Activated CD8-positive, alpha-beta memory T cell treated with anti-CD3 and anti-CD28 coated beads, Interleukin-2, amount 50 U/mL, for 4 hours (primary cell): Measurements from ENCODE around the gene PLEKHA5.
"Not testable (repeated sequence)": the region's sequence is repeated elsewhere in the genome, so short reads cannot be mapped to it uniquely, and the experiment has no call there.

Experiments used
- DNase-seq: peaks from one replicate; pipeline ENCODE4 v3.0.0-alpha.2; 2020

PLEKHA5 gene

GRCh38 chr12:19170286-19170685 lies 40.8 kb downstream of the PLEKHA5 start:
- DNase-seq, result not testable (repeated sequence)

DNA sequence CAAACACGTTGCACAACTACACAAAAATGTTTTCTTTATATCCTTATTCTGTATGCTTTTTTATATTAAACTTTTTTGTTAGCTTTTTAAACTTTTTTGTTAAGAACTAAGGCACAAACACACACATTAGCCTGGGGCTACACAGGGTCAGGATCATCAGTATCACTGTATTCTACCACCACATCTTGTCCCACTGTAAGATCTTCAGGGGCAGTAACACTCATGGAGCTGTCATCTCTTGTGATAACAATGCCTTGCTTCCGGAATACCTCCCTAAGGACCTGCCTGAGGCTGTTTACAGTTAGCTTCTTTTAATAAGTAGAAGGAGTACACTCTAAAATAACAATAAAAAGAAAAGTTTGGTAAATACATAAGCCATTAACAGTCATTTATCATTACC lies 42.2 kb downstream of the PLEKHA5 start:
- no peak for DNase-seq

DNA sequence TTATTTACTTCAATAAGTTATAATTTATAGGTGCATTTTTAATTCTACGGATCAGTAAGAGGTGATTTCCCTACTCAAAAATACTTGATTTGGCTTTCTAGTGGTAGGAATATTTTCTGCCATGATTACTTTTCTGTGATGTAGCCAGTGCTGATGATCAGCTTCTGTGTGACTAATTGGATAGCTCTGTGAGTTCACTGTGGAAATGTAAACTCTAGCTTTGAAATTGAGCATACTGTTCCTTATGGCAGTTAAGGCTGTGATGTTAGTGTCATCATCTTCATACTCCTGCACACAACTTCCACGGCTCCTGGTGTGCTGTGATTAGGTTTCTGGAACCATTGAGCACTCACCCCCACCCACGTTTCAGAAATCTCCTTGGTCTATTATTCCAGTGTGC lies 48.2 kb downstream of the PLEKHA5 start:
- DNase-seq, result no peak

DNA sequence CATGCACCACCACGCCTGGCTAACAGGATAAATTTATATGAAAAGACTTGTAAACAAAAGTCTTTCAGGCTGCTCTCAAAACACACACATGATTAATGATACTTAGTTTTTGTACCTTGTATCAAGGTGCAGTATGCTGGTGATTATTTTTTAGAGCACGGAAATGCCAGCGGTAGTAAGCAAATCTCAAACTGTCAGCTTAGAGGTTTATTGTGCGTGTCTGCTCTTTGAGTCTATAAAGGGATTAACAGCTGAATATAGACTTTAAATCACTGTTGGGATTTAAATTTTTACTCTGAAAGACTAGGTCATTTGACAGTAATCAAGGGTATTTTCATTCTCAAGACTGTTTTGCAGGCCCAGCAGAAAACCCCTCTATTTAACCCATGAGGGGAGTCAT lies 50.5 kb downstream of the PLEKHA5 start:
- no peak for DNase-seq

DNA sequence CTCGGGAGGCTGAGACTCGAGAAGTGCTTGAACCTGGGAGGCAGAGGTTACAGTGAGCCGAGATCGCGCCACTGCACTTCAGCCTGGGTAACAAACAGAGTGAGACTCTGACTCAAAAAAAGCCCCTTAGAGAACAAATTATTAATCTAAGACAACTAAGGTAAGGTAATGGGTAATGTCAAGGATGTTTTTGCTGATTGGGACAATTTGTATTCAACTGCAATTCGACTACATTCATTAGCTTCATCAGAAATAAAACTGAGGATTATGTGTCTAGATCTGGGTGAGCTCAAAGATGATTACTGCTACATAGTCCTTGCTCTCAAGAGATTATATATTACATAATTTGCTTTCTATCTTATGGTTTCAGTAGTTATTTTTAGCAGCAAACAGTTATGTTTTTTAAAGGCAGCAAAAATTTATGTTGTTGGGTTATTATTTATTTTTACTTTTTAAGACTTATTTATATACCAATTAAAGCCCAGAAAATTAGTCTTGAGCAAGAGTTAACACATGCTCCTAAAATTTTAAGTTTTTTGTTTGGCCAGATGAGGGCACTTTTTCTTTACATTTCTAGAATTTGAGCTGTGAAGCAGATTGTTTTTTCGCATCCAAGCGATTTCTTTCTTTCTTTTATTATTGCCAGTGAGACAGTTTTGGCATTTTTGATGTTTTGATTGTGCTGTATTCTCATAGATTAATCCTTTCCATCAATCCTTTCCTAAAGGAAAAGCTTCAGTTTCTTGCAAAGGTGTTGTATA lies 52.3 kb downstream of the PLEKHA5 start:
- no peak for DNase-seq

DNA sequence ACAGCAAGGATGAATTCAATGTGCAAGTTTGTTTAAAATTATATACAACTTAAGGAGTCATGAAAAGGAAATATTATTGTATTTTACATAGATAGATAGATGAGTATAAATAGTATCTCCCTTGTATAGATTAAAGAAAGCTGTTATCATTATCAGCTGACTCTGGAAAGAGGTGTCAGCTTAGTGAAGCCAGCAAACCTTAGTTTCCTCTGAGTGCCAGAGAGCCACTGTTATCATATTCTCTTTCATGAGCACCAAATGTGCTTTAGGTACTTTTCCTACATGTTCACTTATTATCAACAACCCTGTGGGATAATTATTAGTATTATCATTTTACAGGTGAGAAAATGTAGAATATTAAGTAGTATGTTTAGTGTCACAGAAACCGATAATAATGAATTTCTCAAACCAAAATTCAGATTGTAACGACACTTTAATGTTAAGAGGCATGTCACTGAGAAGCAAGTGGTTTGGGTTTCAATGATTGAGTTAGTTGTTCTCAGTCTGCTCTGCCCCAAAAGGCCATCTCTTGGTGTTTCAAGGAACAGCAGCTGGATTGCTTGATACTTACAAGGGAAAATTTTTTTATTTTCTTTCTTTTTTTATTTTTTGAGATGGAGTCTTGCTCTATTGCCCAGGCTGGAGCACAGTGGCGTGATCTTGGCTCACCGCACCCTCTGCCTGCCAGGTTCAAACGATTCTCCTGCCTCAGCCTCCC lies 53.7 kb downstream of the PLEKHA5 start:
- no peak for DNase-seq

DNA sequence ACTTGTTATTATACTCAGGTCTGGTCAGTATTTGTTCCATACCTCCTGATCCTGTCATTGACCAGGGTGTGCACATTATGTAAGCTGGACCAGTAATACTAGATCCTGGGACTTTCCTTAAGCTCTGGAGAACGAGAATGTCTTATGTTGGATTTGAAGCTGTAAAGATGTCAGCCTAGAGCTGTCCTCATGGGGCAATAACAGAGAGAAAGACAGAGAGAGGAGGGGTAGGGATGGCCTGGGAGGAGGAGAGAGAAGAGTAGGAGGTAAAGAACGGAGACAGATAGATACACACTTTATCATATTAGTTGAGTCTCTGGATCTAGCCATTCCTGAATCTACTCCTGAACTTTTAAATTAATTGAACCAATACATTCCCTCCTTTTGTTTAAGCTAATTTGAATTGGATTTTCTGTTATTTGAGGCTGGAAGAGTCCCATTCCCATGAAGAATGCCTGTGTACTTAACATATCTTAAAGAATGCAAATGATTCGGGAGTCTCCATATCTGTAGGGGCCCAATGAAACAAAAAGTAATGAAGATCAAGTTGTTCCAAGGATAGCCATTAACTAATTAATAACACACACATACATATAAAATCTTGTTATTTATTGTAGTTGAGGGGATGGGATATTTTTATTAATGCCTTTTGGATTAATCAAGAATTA lies 55.9 kb downstream of the PLEKHA5 start:
- DNase-seq, result no peak

- no peak for DNase-seq
These were observed 57.5 kb downstream of the PLEKHA5 start for GRCh38 chr12:19186722-19187661.

GRCh38 chr12:19189522-19189921 lies 60.0 kb downstream of the PLEKHA5 start:
- DNase-seq, result no peak

- DNase-seq, result no peak
These were observed 60.9 kb downstream of the PLEKHA5 start for GRCh38 chr12:19190292-19191031.

GRCh38 chr12:19191089-19191488 lies 61.6 kb downstream of the PLEKHA5 start:
- no peak for DNase-seq

DNA sequence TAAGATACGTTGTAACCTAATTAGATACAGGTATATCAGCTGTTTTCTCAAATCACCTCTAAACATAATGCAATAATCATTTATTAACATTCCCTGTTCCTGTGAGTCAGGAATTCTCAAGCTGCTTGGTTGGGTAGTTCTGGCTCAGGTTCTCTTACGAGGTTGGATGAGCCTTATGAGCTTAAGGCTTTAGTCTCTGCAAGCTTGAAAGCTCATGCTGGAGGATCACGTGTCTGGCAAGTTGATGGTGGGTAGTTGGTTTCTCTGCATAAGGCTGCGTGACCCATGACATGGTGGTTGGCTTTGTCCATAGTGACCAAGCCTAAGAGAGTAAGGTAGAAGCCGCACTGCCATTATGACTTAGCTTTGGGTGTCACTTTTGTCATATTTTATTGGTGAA lies 62.0 kb downstream of the PLEKHA5 start:
- no peak for DNase-seq

GRCh38 chr12:19192710-19193109 lies 63.2 kb downstream of the PLEKHA5 start:
- no peak for DNase-seq

DNA sequence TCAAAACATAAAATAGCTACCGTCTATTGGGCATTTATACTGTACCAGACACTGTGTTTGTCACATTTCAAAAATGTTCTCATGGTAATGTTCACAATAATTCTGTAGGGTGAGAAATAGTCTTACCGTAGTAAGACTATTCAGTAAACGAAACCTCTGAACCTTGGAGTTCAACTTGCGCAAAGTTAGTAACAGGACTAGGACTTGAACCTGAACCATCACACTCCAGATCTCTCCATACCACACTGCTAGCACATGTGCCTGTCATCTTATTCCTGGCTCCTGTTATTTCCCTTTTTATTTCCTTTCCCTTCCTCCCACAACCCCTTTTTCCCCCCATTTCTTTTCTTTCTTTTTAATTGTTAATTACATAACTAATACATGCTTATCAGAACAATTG lies 65.4 kb downstream of the PLEKHA5 start:
- no peak for DNase-seq

GRCh38 chr12:19196959-19197630 lies 67.6 kb downstream of the PLEKHA5 start:
- DNase-seq, result no peak

GRCh38 chr12:19198272-19198671 lies 68.7 kb downstream of the PLEKHA5 start:
- no peak for DNase-seq

DNA sequence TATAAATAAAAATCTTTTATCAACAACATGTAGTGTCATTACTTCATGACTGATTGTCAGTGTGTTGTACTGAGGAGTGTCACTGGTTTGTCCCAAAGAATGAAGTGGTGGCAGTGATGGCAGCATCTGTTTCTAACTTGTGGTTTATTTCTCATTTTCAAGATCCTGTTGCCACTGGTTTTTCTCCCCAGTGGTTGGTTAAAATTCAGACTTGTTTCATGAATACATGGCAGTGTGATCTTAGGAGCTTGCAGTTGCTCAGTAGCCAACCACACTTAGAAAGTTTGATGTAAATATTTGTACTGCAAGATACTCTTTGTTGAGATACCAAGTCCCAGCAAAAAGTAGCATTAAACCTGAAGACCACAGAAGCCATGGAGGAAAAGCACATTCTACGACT lies 69.8 kb downstream of the PLEKHA5 start:
- no peak for DNase-seq

GRCh38 chr12:19200261-19200660 lies 70.7 kb downstream of the PLEKHA5 start:
- no peak for DNase-seq

GRCh38 chr12:19201661-19202060 lies 72.1 kb downstream of the PLEKHA5 start:
- DNase-seq, result no peak

DNA sequence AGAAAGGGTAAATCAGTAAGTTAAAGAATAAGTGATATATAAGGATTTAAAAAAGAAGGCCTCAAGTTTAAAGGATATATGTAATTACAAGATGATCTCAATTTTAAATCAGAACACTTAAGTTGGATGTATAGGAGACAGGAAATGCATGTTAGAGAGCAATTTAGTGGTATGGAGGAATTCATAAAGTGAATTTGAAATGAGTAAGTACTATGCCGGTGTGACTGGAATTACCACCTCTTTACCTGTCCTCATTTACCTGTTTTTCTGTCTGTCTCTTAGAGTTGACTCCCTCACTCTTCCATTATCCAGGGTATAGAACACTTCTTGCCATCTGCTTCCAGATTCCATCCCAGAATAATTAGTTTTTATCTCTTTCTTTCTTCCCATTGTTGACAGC lies 73.5 kb downstream of the PLEKHA5 start:
- DNase-seq, result no peak
